Measurements from ENCODE around the gene GREB1.

The GREB1 gene

GRCh38 chr2:11688222-11689069 is 154.6 kb downstream of the GREB1 start:
- DNase-seq: peak; percentile 82

GRCh38 chr2:11691076-11691660 is 157.3 kb downstream of the GREB1 start:
- DNase-seq: no peak

All from activated T-cell treated with anti-CD3 and anti-CD28 coated beads, Interleukin-2, amount 50 U/mL, for 1 hour (primary cell).